ENCODE measurements around the gene APOA4. TPM values are rescaled to one million over a fixed set of nuclear protein-coding genes. Genes with fewer than 3 reads are reported as not detected.

Gene APOA4
- total and polyA plus RNA-seq, 2 donors (not counting 1 experiment from before 2014, with no cell fraction given) = not detected

DNA sequence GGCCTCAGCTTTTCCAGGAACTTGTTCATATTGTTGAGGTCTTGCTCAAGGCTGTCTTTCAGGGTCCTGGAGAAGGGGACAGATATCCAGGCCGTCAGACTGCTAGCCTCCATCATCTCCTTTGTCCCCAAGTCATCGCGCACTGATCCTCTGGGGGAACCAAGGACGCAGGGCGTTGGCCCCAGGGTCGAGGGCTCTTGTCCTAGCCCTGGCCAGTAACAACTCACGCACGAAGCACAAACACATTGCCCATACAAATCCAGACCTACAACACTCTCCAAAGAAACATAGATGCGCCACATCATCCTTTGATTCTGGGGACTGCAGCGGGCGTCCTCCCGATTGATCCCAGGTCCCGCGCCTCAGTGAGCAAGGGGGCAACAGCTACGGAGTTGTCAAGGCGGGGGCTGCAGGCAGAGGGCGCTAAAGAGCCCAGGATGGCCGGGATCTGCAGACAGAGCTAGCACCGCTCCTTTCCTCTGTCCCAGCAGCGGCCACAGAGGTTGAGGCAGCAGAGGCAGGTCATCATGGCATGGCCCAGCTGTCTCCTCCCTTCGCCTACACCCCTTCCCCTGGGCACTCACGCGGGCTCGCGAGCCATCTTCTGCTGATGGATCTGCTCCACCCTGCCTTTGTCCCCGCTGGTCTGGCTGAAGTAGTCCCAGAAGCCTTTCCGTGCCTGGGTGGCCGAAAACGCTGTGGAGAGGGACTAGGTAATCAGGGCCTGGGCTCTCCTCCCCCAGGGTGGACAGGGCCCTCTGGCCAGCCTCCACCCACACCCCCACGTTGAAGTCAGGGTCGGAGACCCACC is 31.9 kb downstream of the APOA4 start:
- 34% methylated on average over 29 of the region's 31 CpGs for WGBS (ENCODE audit: insufficient coverage)
- no peak overlapping the region for H3K9ac ChIP-seq (ENCODE audit: low read length)
- H3K27ac Mint-ChIP-seq = no peak overlapping the region

More for the DNA sequence above, 31.9 kb downstream of the APOA4 start:
- no peaks in the 10 kb centered on the region for H3K9me3 Mint-ChIP-seq (ENCODE audit: insufficient read depth)
- Histone ChIP-seq H4K20me1 (ENCODE audit: control insufficient read depth, insufficient read depth, low read length, poor library complexity, severe bottlenecking) (no peaks in the 10 kb centered on the region), H3K9me3 (ENCODE audit: control extremely low read depth in 1 of 3, control insufficient read depth in 2 of 3, insufficient read depth in 1 of 3, low read length in 2 of 3) (no peaks in the 10 kb centered on the region), H3K79me2 (ENCODE audit: control insufficient read depth, insufficient read depth, low read length) (peaks cover 23% of the 10 kb centered on the region), H3K27me3 (replicated peaks in 1 of 4; ENCODE audit: control extremely low read depth in 1 of 4, control insufficient read depth in 3 of 4, insufficient read depth in 4 of 4, low read length in 3 of 4) (peaks cover 0 to 10% (median 0%) of the 10 kb centered on the region in 4 experiments), H3K4me3 (ENCODE audit: control extremely low read depth in 1 of 5, extremely low read depth in 1 of 5, insufficient read depth in 1 of 5, low read depth in 2 of 5, low read length in 4 of 5) (no peak overlapping the region), H3K36me3 (replicated peaks in 1 of 2; ENCODE audit: control extremely low read depth in 1 of 2, control insufficient read depth in 1 of 2, extremely low read depth in 1 of 2, insufficient read depth in 2 of 2, low read length in 1 of 2) (peaks cover 0 to 6% of the 10 kb centered on the region in 2 experiments), H3K27ac (ENCODE audit: low read length in 2 of 2) (no peak overlapping the region), H2AFZ (ENCODE audit: insufficient read depth, low read depth, low read length, poor library complexity, severe bottlenecking) (peak overlapping the region; percentile 54), H3K4me1 (ENCODE audit: control insufficient read depth in 2 of 2, insufficient read depth in 2 of 2, low read length in 2 of 2) (peaks cover 22 to 28% of the 10 kb centered on the region in 2 donors), H3K4me2 (replicated peaks; ENCODE audit: low read depth, low read length, poor library complexity, severe bottlenecking) (peak overlapping the region; percentile 46)
- intact Hi-C loops (cut with micrococcal nuclease) = loop anchor here (1.0 to 10.0 kb wide), 2 partner anchors 45 to 84 kb away; no protein-coding TSS in a partner anchor
- peak; percentile 73 for DNase-seq
- H3K4me3 Mint-ChIP-seq = peak overlapping the region; percentile 41
- ChIA-PET POLR2A (no interaction called here), CTCF (interaction anchor here (0.6 to 7.1 kb wide), 19 partner anchors 9 to 440 kb away, joined by 3 to 80 read pairs (median 5); partner anchors contain the start of genes APOA1, PCSK7 and SIDT2)
- peaks cover 29% of the 10 kb centered on the region for H3K4me1 Mint-ChIP-seq
- peaks cover 7% of the 10 kb centered on the region for H3K27me3 Mint-ChIP-seq
- ATAC-seq (ENCODE audit: low read depth) = peak; percentile 54
- no peak for TF ChIP-seq EZH2 (IDR thresholded peaks at IDR 0.05; ENCODE audit: borderline replicate concordance, insufficient read depth, low read depth, low read length, poor library complexity, severe bottlenecking)
- TF ChIP-seq, protein P1, sequence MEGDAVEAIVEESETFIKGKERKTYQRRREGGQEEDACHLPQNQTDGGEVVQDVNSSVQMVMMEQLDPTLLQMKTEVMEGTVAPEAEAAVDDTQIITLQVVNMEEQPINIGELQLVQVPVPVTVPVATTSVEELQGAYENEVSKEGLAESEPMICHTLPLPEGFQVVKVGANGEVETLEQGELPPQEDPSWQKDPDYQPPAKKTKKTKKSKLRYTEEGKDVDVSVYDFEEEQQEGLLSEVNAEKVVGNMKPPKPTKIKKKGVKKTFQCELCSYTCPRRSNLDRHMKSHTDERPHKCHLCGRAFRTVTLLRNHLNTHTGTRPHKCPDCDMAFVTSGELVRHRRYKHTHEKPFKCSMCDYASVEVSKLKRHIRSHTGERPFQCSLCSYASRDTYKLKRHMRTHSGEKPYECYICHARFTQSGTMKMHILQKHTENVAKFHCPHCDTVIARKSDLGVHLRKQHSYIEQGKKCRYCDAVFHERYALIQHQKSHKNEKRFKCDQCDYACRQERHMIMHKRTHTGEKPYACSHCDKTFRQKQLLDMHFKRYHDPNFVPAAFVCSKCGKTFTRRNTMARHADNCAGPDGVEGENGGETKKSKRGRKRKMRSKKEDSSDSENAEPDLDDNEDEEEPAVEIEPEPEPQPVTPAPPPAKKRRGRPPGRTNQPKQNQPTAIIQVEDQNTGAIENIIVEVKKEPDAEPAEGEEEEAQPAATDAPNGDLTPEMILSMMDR (IDR thresholded peaks at IDR 0.05) = peak; percentile 80
